ENCODE results near the gene SRSF1. TPM values are rescaled to one million over a fixed set of nuclear protein-coding genes. Genes with fewer than 3 reads are reported as not detected.
"Not testable (repeated sequence)": the region's sequence is repeated elsewhere in the genome, so short reads cannot be mapped to it uniquely, and the experiment has no call there.

The SRSF1 gene
- total RNA-seq, 2 donors from 2014 or later: 136 to 151 TPM

- H3K9me3 ChIP-seq: no peaks in the 10 kb centered on the region
- no peak overlapping the region for H3K4me3 ChIP-seq
- no peak for DNase-seq (ENCODE audit: low spot score)
- peaks cover 3% of the 10 kb centered on the region for H3K4me1 ChIP-seq (replicated peaks)
- WGBS: 95% methylated on average over 6 of the region's 6 CpGs
- no peak overlapping the region for H3K27ac ChIP-seq
- intact Hi-C loops (cut with DNase I): no loop called here
- no peaks in the 10 kb centered on the region for H3K27me3 ChIP-seq (replicated peaks; ENCODE audit: insufficient read depth)
- H3K36me3 ChIP-seq: no peaks in the 10 kb centered on the region
- TF ChIP-seq POLR2AphosphoS5 (IDR thresholded peaks at IDR 0.05) (no peak), CTCF (IDR thresholded peaks at IDR 0.05) (no peak), POLR2A (IDR thresholded peaks at IDR 0.05) (no peak)
Measured at GRCh38 chr17:57959929-57960328, 47.1 kb downstream of the SRSF1 start.

- 95% methylated on average over 15 of the region's 15 CpGs for WGBS
- H3K36me3 ChIP-seq; H3K27ac ChIP-seq; H3K4me1 ChIP-seq (replicated peaks); H3K4me3 ChIP-seq; H3K9me3 ChIP-seq; H3K27me3 ChIP-seq (replicated peaks; ENCODE audit: insufficient read depth); intact Hi-C loops (cut with DNase I); DNase-seq (ENCODE audit: low spot score): not testable (repeated sequence)
Measured at GRCh38 chr17:57958391-57958790, 48.7 kb downstream of the SRSF1 start.

- no peaks in the 10 kb centered on the region for H3K36me3 ChIP-seq
- WGBS: 92% methylated on average over 3 of the region's 3 CpGs
- H3K4me3 ChIP-seq: no peak overlapping the region
- H3K27me3 ChIP-seq (replicated peaks; ENCODE audit: insufficient read depth): no peaks in the 10 kb centered on the region
- H3K27ac ChIP-seq: no peak overlapping the region
- H3K9me3 ChIP-seq: no peaks in the 10 kb centered on the region
- intact Hi-C loops (cut with DNase I): no loop called here
- no peak for TF ChIP-seq CTCF (IDR thresholded peaks at IDR 0.05)
- TF ChIP-seq POLR2A (IDR thresholded peaks at IDR 0.05): no peak
- TF ChIP-seq POLR2AphosphoS5 (IDR thresholded peaks at IDR 0.05): no peak
- peaks cover 3% of the 10 kb centered on the region for H3K4me1 ChIP-seq (replicated peaks)
- DNase-seq (ENCODE audit: low spot score): no peak
Measured at GRCh38 chr17:57957886-57958285, 49.2 kb downstream of the SRSF1 start.

GRCh38 chr17:57957120-57957850 lies 49.8 kb downstream of the SRSF1 start:
- TF ChIP-seq POLR2AphosphoS5 (IDR thresholded peaks at IDR 0.05): no peak
- no peak for TF ChIP-seq POLR2A (IDR thresholded peaks at IDR 0.05)
- TF ChIP-seq CTCF (IDR thresholded peaks at IDR 0.05): no peak
- WGBS: 94% methylated on average over 8 of the region's 8 CpGs
- no peaks in the 10 kb centered on the region for H3K36me3 ChIP-seq
- H3K27me3 ChIP-seq (replicated peaks; ENCODE audit: insufficient read depth): no peaks in the 10 kb centered on the region
- no peak overlapping the region for H3K27ac ChIP-seq
- no peak for DNase-seq (ENCODE audit: low spot score)
- H3K4me3 ChIP-seq: no peak overlapping the region
- no peaks in the 10 kb centered on the region for H3K9me3 ChIP-seq
- H3K4me1 ChIP-seq (replicated peaks): peaks cover 3% of the 10 kb centered on the region
- intact Hi-C loops (cut with DNase I): no loop called here

GRCh38 chr17:57956291-57957119 lies 50.5 kb downstream of the SRSF1 start:
- 63% methylated on average over 13 of the region's 13 CpGs for WGBS
- TF ChIP-seq POLR2A (IDR thresholded peaks at IDR 0.05) (no peak), CTCF (IDR thresholded peaks at IDR 0.05) (no peak), POLR2AphosphoS5 (IDR thresholded peaks at IDR 0.05) (no peak)
- Histone ChIP-seq H3K9me3 (no peaks in the 10 kb centered on the region), H3K4me3 (no peak overlapping the region), H3K27ac (no peak overlapping the region), H3K4me1 (replicated peaks) (peaks cover 3% of the 10 kb centered on the region), H3K36me3 (no peaks in the 10 kb centered on the region), H3K27me3 (replicated peaks; ENCODE audit: insufficient read depth) (no peaks in the 10 kb centered on the region)
- no peak for DNase-seq (ENCODE audit: low spot score)
- intact Hi-C loops (cut with DNase I): no loop called here

Measured in prostate gland (tissue), 2 donors.